ENCODE measurements around the gene GCHFR.

Gene GCHFR

GRCh38 chr15:40763801-40764628 lies at the start of gene GCHFR:
Gene GCHFR (plus strand): TSS chr15:40764068. CDS start chr15:40764181, 113 bp downstream.
- WGBS (ENCODE audit: insufficient coverage, insufficient read length), result no CpG with 5 or more reads among the region's 75 CpGs

GRCh38 chr15:40714144-40714543 lies 49.7 kb upstream of the GCHFR start:
- Histone ChIP-seq H3K36me3 (ENCODE audit: control insufficient read depth, insufficient read depth, low read length) (peaks cover 11% of the 10 kb centered on the region; the same call in 1 of the 2 replicates), H3K9me3 (ENCODE audit: control insufficient read depth, insufficient read depth, low read length) (no peaks in the 10 kb centered on the region), H3K27ac (ENCODE audit: low read length) (no peak overlapping the region), H3K4me1 (ENCODE audit: control insufficient read depth, insufficient read depth, low read length) (no peaks in the 10 kb centered on the region), H3K4me3 (ENCODE audit: low read length) (no peak overlapping the region), H3K27me3 (ENCODE audit: control insufficient read depth, insufficient read depth, low read length) (no peaks in the 10 kb centered on the region)
- DNase-seq (ENCODE audit: low read depth, low spot score), result no peak
- no CpG with 5 or more reads among the region's 2 CpGs for WGBS (ENCODE audit: insufficient coverage, insufficient read length)

More at GRCh38 chr15:40763801-40764628, at the start of gene GCHFR:
- Histone ChIP-seq H3K36me3 (ENCODE audit: control insufficient read depth, insufficient read depth, low read length) (no peaks in the 10 kb centered on the region), H3K4me3 (ENCODE audit: low read length) (peak within 1 kb of the TSS; percentile 61; the same call in 1 of the 2 replicates), H3K9me3 (ENCODE audit: control insufficient read depth, insufficient read depth, low read length) (no peaks in the 10 kb centered on the region), H3K27me3 (ENCODE audit: control insufficient read depth, insufficient read depth, low read length) (no peaks in the 10 kb centered on the region), H3K27ac (ENCODE audit: low read length) (no peak within 1 kb of the TSS), H3K4me1 (ENCODE audit: control insufficient read depth, insufficient read depth, low read length) (peaks cover 13% of the 10 kb centered on the region)
- DNase-seq (ENCODE audit: low read depth, low spot score), result no peak

GRCh38 chr15:40716165-40716564 lies 47.7 kb upstream of the GCHFR start:
- H3K4me3 ChIP-seq (ENCODE audit: low read length), result no peak overlapping the region
- peaks cover 3% of the 10 kb centered on the region; the same call in 1 of the 2 replicates for H3K36me3 ChIP-seq (ENCODE audit: control insufficient read depth, insufficient read depth, low read length)
- no peaks in the 10 kb centered on the region for H3K4me1 ChIP-seq (ENCODE audit: control insufficient read depth, insufficient read depth, low read length)
- H3K9me3 ChIP-seq (ENCODE audit: control insufficient read depth, insufficient read depth, low read length), result no peaks in the 10 kb centered on the region
- no peak for DNase-seq (ENCODE audit: low read depth, low spot score)
- no peak overlapping the region for H3K27ac ChIP-seq (ENCODE audit: low read length)
- H3K27me3 ChIP-seq (ENCODE audit: control insufficient read depth, insufficient read depth, low read length), result no peaks in the 10 kb centered on the region
- WGBS (ENCODE audit: insufficient coverage, insufficient read length), result no CpG with 5 or more reads among the region's 6 CpGs

- Histone ChIP-seq H3K27ac (ENCODE audit: low read length) (no peak overlapping the region), H3K9me3 (ENCODE audit: control insufficient read depth, insufficient read depth, low read length) (no peaks in the 10 kb centered on the region), H3K4me1 (ENCODE audit: control insufficient read depth, insufficient read depth, low read length) (no peaks in the 10 kb centered on the region), H3K27me3 (ENCODE audit: control insufficient read depth, insufficient read depth, low read length) (no peaks in the 10 kb centered on the region), H3K36me3 (ENCODE audit: control insufficient read depth, insufficient read depth, low read length) (peaks cover 3% of the 10 kb centered on the region; the same call in 1 of the 2 replicates), H3K4me3 (ENCODE audit: low read length) (no peak overlapping the region)
- WGBS (ENCODE audit: insufficient coverage, insufficient read length), result no CpG with 5 or more reads among the region's 1 CpG
- DNase-seq (ENCODE audit: low read depth, low spot score), result no peak
Measured at GRCh38 chr15:40721701-40722100, 42.2 kb upstream of the GCHFR start.

DNA sequence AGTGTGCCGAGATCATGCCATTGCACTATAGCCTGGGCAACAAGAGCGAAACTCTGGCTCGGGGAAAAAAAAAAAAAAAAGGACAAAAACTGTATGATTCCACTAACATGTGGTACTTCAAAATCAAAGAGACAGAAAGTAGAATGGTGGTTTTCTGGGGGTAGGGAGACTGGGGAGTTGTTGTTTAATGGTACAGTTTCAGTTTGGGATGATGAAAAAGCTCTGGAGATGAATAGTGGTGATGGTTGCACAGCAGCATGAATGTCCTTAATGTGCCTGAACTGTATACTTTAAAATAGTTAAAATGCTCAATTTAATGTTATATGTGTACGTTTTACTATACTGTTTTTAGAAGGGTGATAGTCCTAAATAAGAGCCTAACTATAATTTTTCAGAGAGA lies 41.5 kb upstream of the GCHFR start:
- WGBS (ENCODE audit: insufficient coverage, insufficient read length), result no CpG with 5 or more reads among the region's 4 CpGs
- no peak for DNase-seq (ENCODE audit: low read depth, low spot score)
- Histone ChIP-seq H3K27me3 (ENCODE audit: control insufficient read depth, insufficient read depth, low read length) (no peaks in the 10 kb centered on the region), H3K27ac (ENCODE audit: low read length) (no peak overlapping the region), H3K4me3 (ENCODE audit: low read length) (no peak overlapping the region), H3K36me3 (ENCODE audit: control insufficient read depth, insufficient read depth, low read length) (peaks cover 3% of the 10 kb centered on the region; the same call in 1 of the 2 replicates), H3K9me3 (ENCODE audit: control insufficient read depth, insufficient read depth, low read length) (no peaks in the 10 kb centered on the region), H3K4me1 (ENCODE audit: control insufficient read depth, insufficient read depth, low read length) (no peaks in the 10 kb centered on the region)

DNA sequence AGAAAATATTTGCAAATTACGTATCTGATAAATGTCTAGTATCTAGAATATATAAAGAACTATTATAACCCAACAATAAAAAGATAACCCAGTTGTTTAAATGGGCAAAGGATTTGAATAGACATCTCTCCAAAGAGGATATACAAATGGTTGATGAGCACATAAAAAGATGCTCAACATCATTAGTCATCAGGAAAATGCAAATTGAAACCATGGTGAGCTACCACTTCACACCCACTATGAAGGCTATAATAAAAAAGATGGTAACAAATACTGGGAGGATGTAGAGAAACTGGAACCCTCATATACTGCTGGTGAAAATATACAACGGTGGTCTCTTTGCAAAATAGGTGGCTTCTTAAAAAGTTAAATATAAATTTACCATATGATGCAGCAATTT lies 40.9 kb upstream of the GCHFR start:
- H3K4me3 ChIP-seq (ENCODE audit: low read length), result no peak overlapping the region
- no peaks in the 10 kb centered on the region for H3K9me3 ChIP-seq (ENCODE audit: control insufficient read depth, insufficient read depth, low read length)
- H3K36me3 ChIP-seq (ENCODE audit: control insufficient read depth, insufficient read depth, low read length), result peaks cover 3% of the 10 kb centered on the region; the same call in 1 of the 2 replicates
- WGBS (ENCODE audit: insufficient coverage, insufficient read length), result no CpG with 5 or more reads among the region's 2 CpGs
- H3K27me3 ChIP-seq (ENCODE audit: control insufficient read depth, insufficient read depth, low read length), result no peaks in the 10 kb centered on the region
- no peak overlapping the region for H3K27ac ChIP-seq (ENCODE audit: low read length)
- DNase-seq (ENCODE audit: low read depth, low spot score), result no peak
- H3K4me1 ChIP-seq (ENCODE audit: control insufficient read depth, insufficient read depth, low read length), result no peaks in the 10 kb centered on the region

DNA sequence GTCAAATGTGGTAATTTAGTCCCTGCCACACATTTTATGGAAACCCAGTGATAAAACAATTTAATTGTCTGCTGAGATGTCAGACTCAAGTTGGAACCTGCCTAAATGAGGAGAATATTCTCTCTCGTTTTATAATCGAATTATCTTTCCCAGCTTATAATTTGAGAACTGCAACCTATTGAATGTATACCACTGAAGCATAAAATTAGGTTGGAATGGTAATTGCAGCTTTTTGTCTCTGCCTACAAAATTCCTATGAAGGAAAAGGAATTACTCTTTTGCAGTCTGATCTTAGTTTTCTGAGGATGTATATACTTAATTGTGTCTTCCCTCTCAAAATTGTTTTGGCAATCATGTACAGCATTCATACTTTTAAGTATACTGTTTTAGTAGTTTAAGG lies 39.9 kb upstream of the GCHFR start:
- no peaks in the 10 kb centered on the region for H3K9me3 ChIP-seq (ENCODE audit: control insufficient read depth, insufficient read depth, low read length)
- H3K27ac ChIP-seq (ENCODE audit: low read length), result no peak overlapping the region
- H3K27me3 ChIP-seq (ENCODE audit: control insufficient read depth, insufficient read depth, low read length), result no peaks in the 10 kb centered on the region
- DNase-seq (ENCODE audit: low read depth, low spot score), result no peak
- no CpG with 5 or more reads among the region's 2 CpGs for WGBS (ENCODE audit: insufficient coverage, insufficient read length)
- H3K4me3 ChIP-seq (ENCODE audit: low read length), result no peak overlapping the region
- H3K36me3 ChIP-seq (ENCODE audit: control insufficient read depth, insufficient read depth, low read length), result peaks cover 4% of the 10 kb centered on the region; the same call in 1 of the 2 replicates
- H3K4me1 ChIP-seq (ENCODE audit: control insufficient read depth, insufficient read depth, low read length), result no peaks in the 10 kb centered on the region

DNA sequence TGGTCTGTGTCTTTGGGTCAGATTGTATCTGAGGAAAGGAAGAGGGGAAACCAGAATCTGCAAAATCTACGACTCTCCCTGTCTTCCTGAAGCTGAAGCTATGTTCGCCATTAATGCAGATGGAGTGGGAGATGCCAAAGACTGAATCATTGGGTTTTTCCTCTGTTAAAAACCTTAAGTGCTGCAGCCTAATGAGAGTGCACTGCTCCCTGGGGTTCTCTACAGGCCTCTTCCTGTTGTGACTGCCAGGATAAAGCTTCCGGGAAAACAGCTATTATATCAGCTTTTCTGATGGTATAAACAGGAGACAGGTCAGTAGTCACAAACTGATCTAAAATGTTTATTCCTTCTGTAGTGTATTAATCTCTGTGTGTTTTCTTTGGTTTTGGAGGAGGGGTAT lies 32.8 kb upstream of the GCHFR start:
- Histone ChIP-seq H3K27me3 (ENCODE audit: control insufficient read depth, insufficient read depth, low read length) (no peaks in the 10 kb centered on the region), H3K4me1 (ENCODE audit: control insufficient read depth, insufficient read depth, low read length) (no peaks in the 10 kb centered on the region), H3K4me3 (ENCODE audit: low read length) (no peak overlapping the region), H3K36me3 (ENCODE audit: control insufficient read depth, insufficient read depth, low read length) (peaks cover 12% of the 10 kb centered on the region; the same call in 1 of the 2 replicates), H3K27ac (ENCODE audit: low read length) (no peak overlapping the region), H3K9me3 (ENCODE audit: control insufficient read depth, insufficient read depth, low read length) (no peaks in the 10 kb centered on the region)
- DNase-seq (ENCODE audit: low read depth, low spot score), result no peak
- no CpG with 5 or more reads among the region's 3 CpGs for WGBS (ENCODE audit: insufficient coverage, insufficient read length)

GRCh38 chr15:40736575-40736974 lies 27.3 kb upstream of the GCHFR start:
- no peaks in the 10 kb centered on the region for H3K27me3 ChIP-seq (ENCODE audit: control insufficient read depth, insufficient read depth, low read length)
- DNase-seq (ENCODE audit: low read depth, low spot score), result no peak
- no CpG with 5 or more reads among the region's 4 CpGs for WGBS (ENCODE audit: insufficient coverage, insufficient read length)
- H3K4me3 ChIP-seq (ENCODE audit: low read length), result no peak overlapping the region
- H3K4me1 ChIP-seq (ENCODE audit: control insufficient read depth, insufficient read depth, low read length), result 0 out of 2 replicates have a peak, but pooled peaks cover 2% of the 10 kb centered on the region
- no peaks in the 10 kb centered on the region for H3K9me3 ChIP-seq (ENCODE audit: control insufficient read depth, insufficient read depth, low read length)
- H3K36me3 ChIP-seq (ENCODE audit: control insufficient read depth, insufficient read depth, low read length), result peaks cover 3% of the 10 kb centered on the region; the same call in 1 of the 2 replicates
- H3K27ac ChIP-seq (ENCODE audit: low read length), result no peak overlapping the region

GRCh38 chr15:40737048-40737447 lies 26.8 kb upstream of the GCHFR start:
- no peak overlapping the region for H3K4me3 ChIP-seq (ENCODE audit: low read length)
- no peaks in the 10 kb centered on the region for H3K9me3 ChIP-seq (ENCODE audit: control insufficient read depth, insufficient read depth, low read length)
- no peak for DNase-seq (ENCODE audit: low read depth, low spot score)
- H3K27me3 ChIP-seq (ENCODE audit: control insufficient read depth, insufficient read depth, low read length), result no peaks in the 10 kb centered on the region
- H3K27ac ChIP-seq (ENCODE audit: low read length), result no peak overlapping the region
- H3K36me3 ChIP-seq (ENCODE audit: control insufficient read depth, insufficient read depth, low read length), result no peaks in the 10 kb centered on the region
- WGBS (ENCODE audit: insufficient coverage, insufficient read length), result no CpG with 5 or more reads among the region's 3 CpGs
- 0 out of 2 replicates have a peak, but pooled peaks cover 2% of the 10 kb centered on the region for H3K4me1 ChIP-seq (ENCODE audit: control insufficient read depth, insufficient read depth, low read length)
